Mucosa of rectum (tissue), 2 donors: ENCODE results near the gene NCEH1.
"Not testable (repeated sequence)": the region's sequence is repeated elsewhere in the genome, so short reads cannot be mapped to it uniquely, and the experiment has no call there.

Source experiments
- H3K27ac ChIP-seq, 2 donors: one replicate each; pipeline ENCODE4 v1.7.0; 2013; ENCODE audit warnings: inconsistent platforms in 2 of 2, low read depth in 2 of 2, low read length in 2 of 2
- H3K27me3 ChIP-seq, 2 donors: one replicate each; pipeline ENCODE4 v1.7.0; 2013; ENCODE audit warnings: low read length in 2 of 2; ENCODE audit not compliant: control insufficient read depth in 2 of 2, insufficient read depth in 2 of 2
- H3K36me3 ChIP-seq, 2 donors: one replicate each; pipeline ENCODE4 v1.7.0; 2013; ENCODE audit warnings: low read length in 2 of 2; ENCODE audit not compliant: control insufficient read depth in 2 of 2, insufficient read depth in 2 of 2
- H3K4me1 ChIP-seq, 2 donors: one replicate each; pipeline ENCODE4 v1.7.0; 2013; ENCODE audit warnings: low read length in 2 of 2, mild to moderate bottlenecking in 1 of 2; ENCODE audit not compliant: control insufficient read depth in 2 of 2, insufficient read depth in 2 of 2
- H3K4me3 ChIP-seq, 2 donors: one replicate each; pipeline ENCODE4 v1.7.0; 2013; ENCODE audit warnings: low read length in 2 of 2
- H3K9ac ChIP-seq, 2 donors: one replicate each; pipeline ENCODE4 v1.7.0; 2013; ENCODE audit warnings: low read length in 2 of 2, low read depth in 1 of 2, mild to moderate bottlenecking in 1 of 2
- H3K9me3 ChIP-seq, 2 donors: one replicate each; pipeline ENCODE4 v1.7.0; 2013; ENCODE audit warnings: low read length in 2 of 2; ENCODE audit not compliant: control insufficient read depth in 2 of 2
- donor health status: healthy.
- donor health status: Normal muscosa, but diverticular disease.

NCEH1 gene

DNA sequence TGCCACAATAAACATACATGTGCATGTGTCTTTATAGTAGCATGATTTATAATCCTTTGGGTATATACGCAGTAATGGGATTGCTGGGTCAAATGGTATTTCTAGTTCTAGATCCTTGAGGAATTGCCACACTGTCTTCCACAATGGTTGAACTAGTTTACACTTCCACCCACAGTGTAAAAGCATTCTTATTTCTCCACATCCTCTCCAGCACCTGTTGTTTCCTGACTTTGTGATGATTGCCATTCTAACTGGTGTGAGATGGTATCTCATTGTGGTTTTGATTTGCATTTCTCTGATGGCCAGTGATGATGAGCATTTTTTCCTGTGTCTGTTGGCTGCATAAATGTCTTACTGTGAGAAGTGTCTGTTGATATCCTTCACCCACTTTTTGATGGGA, 50.4 kb downstream of the NCEH1 start:
- H3K27me3 ChIP-seq, H3K4me1 ChIP-seq, H3K9me3 ChIP-seq, H3K9ac ChIP-seq, H3K36me3 ChIP-seq, H3K27ac ChIP-seq, H3K4me3 ChIP-seq: not testable (repeated sequence)

DNA sequence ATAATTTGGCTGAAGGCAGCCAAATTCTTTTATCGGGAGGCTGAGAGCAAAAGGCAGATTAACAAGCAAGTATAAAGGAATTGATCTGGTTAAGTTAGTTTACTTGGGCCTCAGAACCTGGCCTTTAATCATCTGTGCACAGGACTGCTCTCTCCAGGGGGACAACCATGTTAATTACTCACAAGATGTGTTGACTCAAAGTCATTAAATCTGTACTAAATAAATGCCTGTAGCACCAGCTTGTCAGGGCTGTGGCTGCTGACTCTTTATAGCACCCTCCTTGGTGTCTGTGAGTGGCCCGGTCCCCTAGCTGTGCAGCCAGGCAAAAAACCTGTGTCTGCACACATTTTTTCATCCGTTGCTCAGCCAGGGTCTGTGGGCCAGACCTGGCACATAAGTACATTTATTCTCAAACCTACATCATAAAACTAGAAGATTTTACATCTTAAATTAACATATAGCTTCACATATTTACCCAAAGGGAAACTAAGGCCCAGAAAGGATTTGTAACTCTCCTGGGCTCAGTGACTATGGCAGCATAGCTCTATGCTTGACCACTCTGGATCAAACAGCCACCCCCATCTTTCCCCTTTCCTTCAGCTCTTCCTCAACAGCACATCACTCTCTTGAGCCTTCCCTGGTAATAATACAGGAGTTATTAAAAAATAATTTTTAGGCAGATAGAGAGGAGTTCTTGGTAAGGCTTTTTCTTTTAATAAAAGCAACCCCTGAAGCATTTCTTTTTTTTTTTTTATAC, 51.4 kb downstream of the NCEH1 start:
- no peak overlapping the region for H3K27ac ChIP-seq

DNA sequence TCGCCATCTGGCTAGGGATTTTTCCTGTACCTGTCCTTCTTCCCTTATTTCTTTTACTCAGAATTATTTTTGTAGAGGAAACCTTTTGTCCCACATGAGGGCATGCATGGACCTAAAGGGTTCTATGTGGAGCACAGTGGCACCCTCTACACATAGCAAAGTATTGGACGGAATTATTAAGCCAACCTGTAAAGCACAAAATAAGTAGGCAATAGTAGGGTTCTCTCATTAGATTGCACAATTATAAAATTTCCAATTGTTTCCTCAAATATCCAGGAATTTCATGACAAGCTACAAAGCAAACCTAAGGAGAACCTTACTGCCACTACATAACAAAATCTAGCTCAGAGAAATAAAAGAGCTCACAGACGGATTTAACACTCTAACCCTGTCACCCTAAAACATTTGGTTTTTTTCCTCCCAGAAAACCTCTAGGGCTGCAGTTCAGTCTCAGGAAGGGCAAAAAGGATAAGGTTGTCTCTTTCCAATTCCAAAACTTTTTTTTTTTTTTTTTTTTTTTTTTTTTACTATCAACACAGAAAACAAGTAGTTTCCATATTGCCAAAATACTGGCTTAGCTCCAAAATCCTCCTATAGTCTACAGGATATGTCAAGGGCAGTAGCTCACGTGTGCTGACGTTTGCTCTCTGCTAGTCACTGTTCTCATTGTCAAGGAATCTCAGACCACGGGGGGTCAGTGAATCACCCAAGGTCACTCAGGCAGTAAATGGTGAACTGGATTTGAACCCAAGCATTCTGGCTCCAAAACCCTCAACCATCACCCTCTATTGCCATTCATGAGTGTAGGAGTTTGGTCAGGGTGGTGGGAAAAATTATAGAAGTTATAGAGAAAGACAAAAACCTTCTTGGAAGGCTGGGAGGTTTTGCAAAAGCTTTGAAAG, 52.3 kb downstream of the NCEH1 start:
- no peaks in the 10 kb centered on the region for H3K4me1 ChIP-seq
- H3K36me3 ChIP-seq = no peaks in the 10 kb centered on the region
- H3K9me3 ChIP-seq = no peaks in the 10 kb centered on the region
- H3K27ac ChIP-seq = no peak overlapping the region
- H3K4me3 ChIP-seq = no peak overlapping the region
- H3K9ac ChIP-seq = no peak overlapping the region
- H3K27me3 ChIP-seq = no peaks in the 10 kb centered on the region

More for the DNA sequence above, 51.4 kb downstream of the NCEH1 start:
- no peaks in the 10 kb centered on the region for H3K4me1 ChIP-seq
- no peak overlapping the region for H3K9ac ChIP-seq
- no peaks in the 10 kb centered on the region for H3K9me3 ChIP-seq
- H3K36me3 ChIP-seq = no peaks in the 10 kb centered on the region
- H3K27me3 ChIP-seq = no peaks in the 10 kb centered on the region
- no peak overlapping the region for H3K4me3 ChIP-seq

DNA sequence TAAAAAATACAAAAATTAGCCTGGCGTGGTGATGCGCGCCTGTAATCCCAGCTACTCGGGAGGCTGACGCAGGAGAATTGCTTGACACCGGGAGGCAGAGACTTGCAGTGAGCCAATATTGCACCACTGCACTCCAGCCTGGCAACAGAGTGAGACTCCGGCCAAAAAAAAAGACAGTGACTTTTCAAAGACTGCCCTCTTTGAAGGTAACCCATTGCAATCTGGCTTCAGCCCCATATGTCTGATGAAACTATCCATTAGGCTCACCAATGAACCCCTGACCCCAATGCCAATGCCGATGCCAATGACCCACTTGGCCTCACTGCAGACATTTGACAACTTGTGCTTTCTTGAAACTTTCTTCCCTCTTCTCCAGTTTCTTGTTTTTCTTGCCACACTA, 54.3 kb downstream of the NCEH1 start:
- no peaks in the 10 kb centered on the region for H3K27me3 ChIP-seq
- no peaks in the 10 kb centered on the region for H3K4me1 ChIP-seq
- H3K4me3 ChIP-seq = no peak overlapping the region
- no peak overlapping the region for H3K27ac ChIP-seq
- H3K9me3 ChIP-seq = no peaks in the 10 kb centered on the region
- no peaks in the 10 kb centered on the region for H3K36me3 ChIP-seq
- no peak overlapping the region for H3K9ac ChIP-seq

DNA sequence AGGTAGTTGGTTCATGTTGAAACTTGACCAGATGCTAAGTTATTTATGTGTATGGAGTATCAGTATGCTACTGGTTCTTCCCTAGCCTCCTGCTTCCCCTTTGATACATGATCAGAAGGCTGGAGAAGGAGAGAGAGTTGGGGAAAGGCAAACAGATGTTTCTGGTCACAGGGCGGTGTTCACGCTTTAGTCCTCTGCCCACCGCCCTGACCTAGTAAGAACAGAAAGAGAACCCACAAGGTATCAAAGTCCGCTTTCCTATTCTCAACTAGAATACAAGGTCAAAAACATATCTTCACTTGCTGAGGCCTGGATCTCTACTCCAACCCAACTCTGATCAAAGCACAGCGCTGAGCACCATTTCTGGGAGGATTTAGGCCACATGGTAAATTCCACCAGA, 55.5 kb downstream of the NCEH1 start:
- Histone ChIP-seq H3K27ac (no peak overlapping the region), H3K27me3 (no peaks in the 10 kb centered on the region), H3K9ac (no peak overlapping the region)

DNA sequence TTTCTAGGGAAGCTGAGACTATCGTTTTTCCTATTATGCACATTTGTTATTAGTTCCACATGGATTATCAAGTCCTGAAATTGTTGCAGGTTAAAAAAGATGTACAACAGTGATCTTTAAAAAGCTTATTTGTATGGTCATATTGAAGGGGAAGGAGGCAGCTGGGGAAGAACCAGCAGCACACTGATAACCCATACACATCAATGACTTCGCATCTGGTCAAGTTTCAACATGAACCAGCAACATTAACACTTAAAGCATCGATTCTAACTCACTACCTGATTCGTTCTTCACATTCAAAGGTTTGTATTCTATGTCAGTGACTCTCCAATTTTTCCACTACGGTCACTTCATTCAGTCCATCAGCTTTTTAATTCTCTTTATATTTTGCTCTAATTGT, 56.4 kb downstream of the NCEH1 start:
- Histone ChIP-seq H3K36me3 (no peaks in the 10 kb centered on the region), H3K9me3 (no peaks in the 10 kb centered on the region), H3K27me3 (no peaks in the 10 kb centered on the region), H3K4me3 (no peak overlapping the region), H3K27ac (no peak overlapping the region), H3K4me1 (no peaks in the 10 kb centered on the region), H3K9ac (no peak overlapping the region)

More for the DNA sequence above, 55.5 kb downstream of the NCEH1 start:
- no peak overlapping the region for H3K4me3 ChIP-seq
- no peaks in the 10 kb centered on the region for H3K4me1 ChIP-seq
- H3K9me3 ChIP-seq = no peaks in the 10 kb centered on the region
- no peaks in the 10 kb centered on the region for H3K36me3 ChIP-seq

DNA sequence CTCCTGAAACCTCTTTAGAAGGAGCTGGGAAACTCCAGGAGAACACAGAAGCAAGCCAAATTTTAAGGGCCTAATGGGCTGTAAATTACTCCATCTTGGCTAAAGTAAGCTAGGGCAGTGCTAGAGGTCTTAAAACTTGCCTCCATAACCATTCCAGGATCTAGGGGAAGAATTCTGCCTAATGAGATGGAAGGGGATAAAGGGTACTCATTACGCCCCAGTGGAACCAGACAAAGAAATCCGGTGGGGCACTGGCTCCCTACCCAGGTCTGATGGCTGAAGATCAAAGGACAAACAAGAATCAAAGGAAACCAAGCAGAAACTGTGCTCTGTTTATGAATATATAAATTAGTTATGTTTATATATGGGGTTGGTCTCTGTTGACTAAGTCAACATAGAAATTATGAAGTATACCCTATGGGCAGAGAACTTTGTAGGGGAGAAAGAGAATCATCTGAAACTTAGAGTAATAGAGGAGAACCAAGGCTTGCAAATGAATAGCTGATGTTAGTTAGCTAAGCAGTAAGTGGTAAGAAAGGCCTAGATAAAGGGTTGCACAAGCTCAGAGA, 57.8 kb downstream of the NCEH1 start:
- Histone ChIP-seq H3K4me3 (no peak overlapping the region), H3K9ac (no peak overlapping the region), H3K4me1 (no peaks in the 10 kb centered on the region), H3K27ac (no peak overlapping the region), H3K36me3 (no peaks in the 10 kb centered on the region), H3K9me3 (no peaks in the 10 kb centered on the region), H3K27me3 (no peaks in the 10 kb centered on the region)

DNA sequence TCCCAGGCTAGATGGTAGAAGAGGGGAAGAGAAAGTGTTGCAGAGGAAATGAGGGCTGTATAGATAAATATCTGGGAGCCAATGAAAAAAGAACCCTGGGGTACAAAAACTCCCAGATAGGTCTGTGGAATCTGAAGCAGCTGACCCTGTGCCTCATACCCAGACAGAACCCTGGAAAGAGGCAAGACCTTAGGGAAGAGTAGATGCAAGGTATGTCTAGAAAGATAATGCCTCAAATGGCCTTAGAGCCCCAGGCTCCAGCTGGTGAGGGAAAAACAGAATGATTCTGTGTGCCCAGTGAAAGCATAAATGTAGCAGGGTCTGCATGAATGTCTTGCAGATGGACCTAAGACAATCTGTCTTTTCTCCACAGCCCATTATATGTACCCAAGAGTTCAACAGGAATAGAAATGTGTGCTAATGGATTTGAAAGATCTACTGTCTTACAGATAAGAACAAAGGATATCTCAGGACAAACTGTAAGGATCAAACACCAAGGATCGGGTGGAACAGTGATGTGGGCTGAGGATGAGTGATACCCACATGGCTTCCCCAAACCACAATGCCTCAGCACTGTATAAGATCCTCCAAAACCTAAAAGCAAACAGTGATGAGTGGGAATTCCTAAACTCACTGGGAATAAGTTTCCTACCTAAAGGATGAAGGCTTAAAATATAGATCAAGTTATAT, 58.8 kb downstream of the NCEH1 start:
- Histone ChIP-seq H3K9ac (no peak overlapping the region), H3K36me3 (no peaks in the 10 kb centered on the region), H3K9me3 (no peaks in the 10 kb centered on the region), H3K27me3 (no peaks in the 10 kb centered on the region), H3K4me3 (no peak overlapping the region), H3K27ac (no peak overlapping the region), H3K4me1 (no peaks in the 10 kb centered on the region)

DNA sequence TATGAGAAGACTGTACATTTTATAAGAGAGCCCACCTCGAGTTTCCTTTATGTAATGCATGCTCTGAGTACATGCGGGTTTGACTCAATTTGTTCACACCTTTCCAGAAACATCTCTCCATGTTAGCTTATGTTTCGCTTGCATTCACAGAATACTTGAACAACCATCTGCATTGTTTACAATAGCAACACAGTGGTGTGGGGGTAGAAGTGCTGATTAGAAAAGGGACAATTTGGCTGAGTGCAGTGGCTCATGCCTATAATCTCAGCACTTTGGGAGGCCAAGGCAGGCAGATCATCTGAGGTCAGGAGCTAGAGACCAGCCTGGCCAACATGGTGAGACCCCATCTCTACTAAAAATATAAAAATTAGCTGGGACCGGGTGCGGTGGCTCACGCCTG, 60.9 kb downstream of the NCEH1 start:
- Histone ChIP-seq H3K4me1 (no peaks in the 10 kb centered on the region), H3K4me3 (no peak overlapping the region), H3K27ac (no peak overlapping the region), H3K9ac (no peak overlapping the region), H3K27me3 (no peaks in the 10 kb centered on the region), H3K9me3 (no peaks in the 10 kb centered on the region), H3K36me3 (no peaks in the 10 kb centered on the region)

DNA sequence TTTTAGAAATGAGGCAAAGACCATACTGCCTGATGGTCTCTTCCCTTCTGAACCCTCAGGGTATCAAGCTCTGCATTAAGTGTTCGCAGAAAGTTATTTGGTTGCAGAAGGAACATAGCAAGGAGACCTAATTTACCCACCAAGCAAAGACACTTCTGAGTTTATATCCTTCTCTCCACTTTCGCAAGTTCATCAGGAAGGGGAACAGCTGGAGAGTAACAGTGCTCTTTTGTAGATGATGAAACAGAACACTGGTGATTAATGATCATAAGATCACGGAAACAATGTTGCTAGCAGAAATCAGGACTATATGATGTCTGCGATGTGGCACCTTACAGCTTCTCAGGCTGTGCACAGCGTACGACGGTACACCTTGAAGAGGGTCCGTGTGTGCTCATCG, 62.1 kb downstream of the NCEH1 start:
- Histone ChIP-seq H3K9ac (no peak overlapping the region), H3K36me3 (peaks cover 0 to under 1% of the 10 kb centered on the region in 2 donors), H3K4me1 (no peaks in the 10 kb centered on the region), H3K27me3 (no peaks in the 10 kb centered on the region), H3K27ac (no peak overlapping the region), H3K9me3 (no peaks in the 10 kb centered on the region), H3K4me3 (no peak overlapping the region)
